ENCODE data around the gene TRIM52. TPM values are rescaled to one million over a fixed set of nuclear protein-coding genes. Genes with fewer than 3 reads are reported as not detected.
A peak's percentile ranks its signal among the peaks of the same experiment; 100 is the strongest.

TRIM52 gene
- total and polyA plus RNA-seq, 2 of the 13 experiments (the other 11 are each of a cell fraction or from before 2014, with no cell fraction given) = 7.2 to 11.6 TPM

- no peak for TF ChIP-seq ATF3 (CRISPR knock-in tag; IDR thresholded peaks at IDR 0.05)
- TF ChIP-seq AHR (CRISPR knock-in tag; IDR thresholded peaks at IDR 0.05) = peak; percentile 47; the same call in 1 of the 2 replicates
- peak; percentile 95 for TF ChIP-seq PHF8 (CRISPR knock-in tag; IDR thresholded peaks at IDR 0.05)
- TF ChIP-seq, protein P1, sequence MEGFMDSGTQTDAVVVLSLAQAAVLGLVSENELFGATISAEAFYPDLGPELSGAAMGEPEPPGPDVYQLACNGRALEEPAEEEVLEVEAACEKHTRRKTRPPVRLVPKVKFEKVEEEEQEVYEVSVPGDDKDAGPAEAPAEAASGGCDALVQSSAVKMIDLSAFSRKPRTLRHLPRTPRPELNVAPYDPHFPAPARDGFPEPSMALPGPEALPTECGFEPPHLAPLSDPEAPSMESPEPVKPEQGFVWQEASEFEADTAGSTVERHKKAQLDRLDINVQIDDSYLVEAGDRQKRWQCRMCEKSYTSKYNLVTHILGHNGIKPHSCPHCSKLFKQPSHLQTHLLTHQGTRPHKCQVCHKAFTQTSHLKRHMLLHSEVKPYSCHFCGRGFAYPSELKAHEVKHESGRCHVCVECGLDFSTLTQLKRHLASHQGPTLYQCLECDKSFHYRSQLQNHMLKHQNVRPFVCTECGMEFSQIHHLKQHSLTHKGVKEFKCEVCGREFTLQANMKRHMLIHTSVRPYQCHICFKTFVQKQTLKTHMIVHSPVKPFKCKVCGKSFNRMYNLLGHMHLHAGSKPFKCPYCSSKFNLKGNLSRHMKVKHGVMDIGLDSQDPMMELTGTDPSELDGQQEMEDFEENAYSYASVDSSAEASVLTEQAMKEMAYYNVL (CRISPR knock-in tag; IDR thresholded peaks at IDR 0.05; ENCODE audit: borderline replicate concordance) = 0 out of 2 replicates have a peak, but pooled peaks have one; percentile 49
- no peak for TF ChIP-seq RERE (CRISPR knock-in tag; IDR thresholded peaks at IDR 0.05; ENCODE audit: low read depth)
- no peak; the same call in 1 of the 2 replicates for TF ChIP-seq ZBTB10 (CRISPR knock-in tag; IDR thresholded peaks at IDR 0.05; ENCODE audit: borderline replicate concordance)
- TF ChIP-seq FOSL1 (CRISPR knock-in tag; IDR thresholded peaks at IDR 0.05; ENCODE audit: borderline replicate concordance) = no peak
- TF ChIP-seq MAZ (IDR thresholded peaks at IDR 0.05; ENCODE audit: borderline replicate concordance, low read depth, low read length) = no peak
- peak; percentile 60; the same call in 1 of the 2 replicates for TF ChIP-seq MAZ (CRISPR knock-in tag; IDR thresholded peaks at IDR 0.05; ENCODE audit: low read depth)
- no peak for TF ChIP-seq GTF2F1 (IDR thresholded peaks at IDR 0.05; ENCODE audit: low read length)
- no peak for TF ChIP-seq ZNF562 (CRISPR knock-in tag; IDR thresholded peaks at IDR 0.05; ENCODE audit: borderline replicate concordance)
- peak; percentile 26; the same call in 1 of the 2 replicates for TF ChIP-seq ZBTB20 (CRISPR knock-in tag; IDR thresholded peaks at IDR 0.05; ENCODE audit: borderline replicate concordance, low read depth)
- TF ChIP-seq HOXA5 (CRISPR knock-in tag; IDR thresholded peaks at IDR 0.05) = peak; percentile 67; the same call in 1 of the 2 replicates
- TF ChIP-seq RAD51 (IDR thresholded peaks at IDR 0.05; ENCODE audit: borderline replicate concordance) = no peak
- TF ChIP-seq ZFY (CRISPR knock-in tag; IDR thresholded peaks at IDR 0.05) = peak; percentile 98
- peak; percentile 49 for TF ChIP-seq SALL1 (CRISPR knock-in tag; IDR thresholded peaks at IDR 0.05)
- no peak; the same call in 1 of the 2 replicates for TF ChIP-seq FOXK1 (CRISPR knock-in tag; IDR thresholded peaks at IDR 0.05; ENCODE audit: borderline replicate concordance, low read depth)
- TF ChIP-seq FOXO1 (CRISPR knock-in tag; IDR thresholded peaks at IDR 0.05) = no peak
- TF ChIP-seq MXI1 (IDR thresholded peaks at IDR 0.05; ENCODE audit: borderline replicate concordance, low read depth, low read length) = peak; percentile 26; the same call in 1 of the 3 replicates
Measured at GRCh38 chr5:181261320-181262049, 542 bp upstream of the TRIM52 start (continued).

Measured in HepG2 (cell line).